Measurements from ENCODE around the gene DGKQ. TPM values are rescaled to one million over a fixed set of nuclear protein-coding genes. Genes with fewer than 3 reads are reported as not detected.

Gene DGKQ
- total RNA-seq, 1 donor from 2014 or later: 18.8 TPM

- DNase-seq: no peak
- Histone ChIP-seq H3K27ac (no peak overlapping the region), H3K27me3 (ENCODE audit: low read depth) (no peaks in the 10 kb centered on the region), H3K4me1 (no peaks in the 10 kb centered on the region), H3K9me3 (no peaks in the 10 kb centered on the region), H3K36me3 (peaks cover 85% of the 10 kb centered on the region), H3K4me3 (no peak overlapping the region)
- no peak for ATAC-seq
- intact Hi-C loops (cut with DNase I): no loop called here
- TF ChIP-seq CTCF (IDR thresholded peaks at IDR 0.05): no peak
These were observed 13.2 kb downstream of the DGKQ start for GRCh38 chr4:960140-960635.

- no peak for TF ChIP-seq CTCF (IDR thresholded peaks at IDR 0.05)
- H3K36me3 ChIP-seq: peaks cover 85% of the 10 kb centered on the region
- no peaks in the 10 kb centered on the region for H3K27me3 ChIP-seq (ENCODE audit: low read depth)
- intact Hi-C loops (cut with DNase I): no loop called here
- H3K4me1 ChIP-seq: no peaks in the 10 kb centered on the region
- no peak for ATAC-seq
- no peaks in the 10 kb centered on the region for H3K9me3 ChIP-seq
- H3K27ac ChIP-seq: no peak overlapping the region
- H3K4me3 ChIP-seq: no peak overlapping the region
- DNase-seq: no peak
These were observed 13.8 kb downstream of the DGKQ start for GRCh38 chr4:959338-960139.

- H3K4me1 ChIP-seq: no peaks in the 10 kb centered on the region
- ATAC-seq: no peak
- no peak for DNase-seq
- peaks cover 84% of the 10 kb centered on the region for H3K36me3 ChIP-seq
- H3K9me3 ChIP-seq: no peaks in the 10 kb centered on the region
- no peaks in the 10 kb centered on the region for H3K27me3 ChIP-seq (ENCODE audit: low read depth)
- no peak for TF ChIP-seq CTCF (IDR thresholded peaks at IDR 0.05)
- intact Hi-C loops (cut with DNase I): no loop called here
- H3K27ac ChIP-seq: no peak overlapping the region
- no peak overlapping the region for H3K4me3 ChIP-seq
These were observed 14.6 kb downstream of the DGKQ start for GRCh38 chr4:958696-959337.

- Histone ChIP-seq H3K27ac (no peak overlapping the region), H3K36me3 (peaks cover 86% of the 10 kb centered on the region), H3K4me1 (no peaks in the 10 kb centered on the region), H3K27me3 (ENCODE audit: low read depth) (no peaks in the 10 kb centered on the region), H3K9me3 (no peaks in the 10 kb centered on the region), H3K4me3 (no peak overlapping the region)
- DNase-seq: no peak
- ATAC-seq: no peak
- intact Hi-C loops (cut with DNase I): no loop called here
- no peak for TF ChIP-seq CTCF (IDR thresholded peaks at IDR 0.05)
These were observed 15.1 kb downstream of the DGKQ start for GRCh38 chr4:958314-958665.

- TF ChIP-seq CTCF (IDR thresholded peaks at IDR 0.05): no peak
- DNase-seq: no peak
- Histone ChIP-seq H3K4me1 (no peaks in the 10 kb centered on the region), H3K27me3 (ENCODE audit: low read depth) (no peaks in the 10 kb centered on the region), H3K4me3 (no peak overlapping the region), H3K36me3 (peaks cover 86% of the 10 kb centered on the region), H3K27ac (no peak overlapping the region), H3K9me3 (no peaks in the 10 kb centered on the region)
- intact Hi-C loops (cut with DNase I): no loop called here
- no peak for ATAC-seq
These were observed 15.6 kb downstream of the DGKQ start for GRCh38 chr4:957581-958313.
